ENCODE measurements around the gene ARID1B. TPM values are rescaled to one million over a fixed set of nuclear protein-coding genes. Genes with fewer than 3 reads are reported as not detected.

The ARID1B gene
- total and polyA plus RNA-seq, 2 of the 4 experiments (the other 2 are of a cell fraction): 14.5 to 20.1 TPM

- TF ChIP-seq MAFK (IDR thresholded peaks at IDR 0.05; ENCODE audit: low read depth, low read length): no peak
- Histone ChIP-seq H2BK5ac (ENCODE audit: low read depth, low read length, poor library complexity, severe bottlenecking) (no peak overlapping the region), H4K20me1 (ENCODE audit: insufficient read depth, low read length) (no peaks in the 10 kb centered on the region), H4K91ac (ENCODE audit: insufficient read depth, low read depth, low read length) (no peak overlapping the region), H3K4ac (ENCODE audit: low read depth, low read length) (no peak overlapping the region), H2BK15ac (ENCODE audit: low read depth, low read length) (no peak overlapping the region), H2AK9ac (replicated peaks; ENCODE audit: low read depth, low read length, poor library complexity) (no peak overlapping the region), H3K36me3 (ENCODE audit: control insufficient read depth, insufficient read depth, low read length) (no peaks in the 10 kb centered on the region), H4K8ac (ENCODE audit: low read depth in 2 of 2, low read length in 2 of 2) (no peak overlapping the region), H3K27me3 (ENCODE audit: control insufficient read depth, insufficient read depth, low read length) (no peaks in the 10 kb centered on the region; the same call in 1 of the 2 replicates), H3K56ac (ENCODE audit: extremely low read depth, insufficient read depth, low read length) (no peak overlapping the region), H3K27ac (ENCODE audit: insufficient read depth, low read length) (no peak overlapping the region), H3K18ac (ENCODE audit: low read depth, low read length) (no peak overlapping the region), H3K9me1 (ENCODE audit: insufficient read depth, low read length) (no peaks in the 10 kb centered on the region), H3K4me3 (ENCODE audit: insufficient read depth, low read depth, low read length) (no peak overlapping the region), H3K79me1 (ENCODE audit: low read depth in 1 of 2, low read length in 2 of 2) (no peaks in the 10 kb centered on the region), H3K4me2 (ENCODE audit: low read depth, low read length) (no peak overlapping the region), H4K5ac (ENCODE audit: low read depth, low read length) (no peak overlapping the region), H3K9ac (ENCODE audit: low read depth, low read length) (no peak overlapping the region), H2AK5ac (ENCODE audit: low read depth, low read length) (no peak overlapping the region), H2AFZ (replicated peaks; ENCODE audit: low read length, poor library complexity) (no peak overlapping the region), H3K23ac (ENCODE audit: low read depth, low read length) (no peak overlapping the region), H3K14ac (replicated peaks; ENCODE audit: low read depth, low read length) (no peak overlapping the region), H2BK20ac (ENCODE audit: low read depth, low read length) (no peak overlapping the region), H3K4me1 (ENCODE audit: control insufficient read depth, insufficient read depth, low read length) (peaks cover 2% of the 10 kb centered on the region; the same call in 1 of the 2 replicates), H2BK120ac (ENCODE audit: low read depth, low read length) (no peak overlapping the region), H3K9me3 (ENCODE audit: control insufficient read depth, insufficient read depth, low read length) (no peaks in the 10 kb centered on the region)
- dilution Hi-C loops (cut with HindIII; ENCODE audit: low sequenced_read_pairs, unreplicated experiment): no loop called here
- WGBS, 2 experiments (ENCODE audit: extremely low coverage in 2 of 2, insufficient read length in 1 of 2): 95% methylated on average over 8 of the region's 10 CpGs; no CpG with 5 or more reads in 1 of the 2 experiments
- no TSS peak for BruUV-seq (replicated peaks)
- in situ Hi-C loops (cut with MboI; ENCODE audit: low sequenced_read_pairs): loop anchor here (25.0 kb wide), 1 partner anchor 203 kb away; no protein-coding TSS in a partner anchor
- no peak for DNase-seq
- intact Hi-C loops (cut with micrococcal nuclease): no loop called here
- CTCF ChIA-PET: no interaction called here
- ATAC-seq (ENCODE audit: low read depth): no peak
- POLR2A ChIA-PET (ENCODE audit: unreplicated experiment): no interaction called here
Measured at GRCh38 chr6:156765117-156765516, 12.1 kb upstream of the ARID1B start.

Data from IMR-90 (cell line).